B cell (primary cell): ENCODE data around the gene NMT1. TPM values are rescaled to one million over a fixed set of nuclear protein-coding genes. Genes with fewer than 3 reads are reported as not detected.

Source experiments
- ATAC-seq: fragments of 200-7000 bp; cut with Tn5 transposase; one replicate; pipeline ENCODE4 v1.10.0; 2021; ENCODE audit warnings: low read depth, mild to moderate bottlenecking, moderate number of reproducible peaks, moderate library complexity
- CTCF ChIA-PET: fragments of 350-600 bp; sonication (Branson Sonifier 250); formaldehyde crosslinking; loops from one replicate; lab custom pipeline; 2021; ENCODE audit warnings: antibody characterized with exemption, inconsistent platforms; lab: Charles Lee
- POLR2A ChIA-PET: fragments of 350-600 bp; sonication (Branson Sonifier 250); formaldehyde crosslinking; loops from one replicate; lab custom pipeline; 2021; ENCODE audit warnings: antibody characterized with exemption; lab: Charles Lee
- DNase-seq: peaks from one replicate; pipeline ENCODE4 v3.0.0; 2013
- H2AFZ ChIP-seq: 2 replicates; pipeline ENCODE4 v1.6.1; 2012; ENCODE audit warnings: mild to moderate bottlenecking, low read depth, low read length; ENCODE audit not compliant: insufficient read depth, poor library complexity, severe bottlenecking
- H3K27ac ChIP-seq, 2 donors: 1 replicate in 1 of 2; 2 replicates in 1 of 2; pipeline ENCODE4 v1.5.1; 2012 to 2013; ENCODE audit warnings: low read length in 2 of 2, mild to moderate bottlenecking in 2 of 2, moderate library complexity in 1 of 2
- H3K27me3 ChIP-seq, 4 experiments: fragments of 200-600 bp in 1 of 4; sonication (generic) in 1 of 4; replicated peaks in 1 of 4; 1 replicate in 2 of 4; 2 replicates in 2 of 4; pipeline versions ENCODE4 v1.6.1 to v1.7.0; 2013 to 2016; ENCODE audit warnings: low read length in 3 of 4, mild to moderate bottlenecking in 2 of 4, mixed read lengths in 1 of 4, moderate library complexity in 1 of 4; ENCODE audit not compliant: insufficient read depth in 4 of 4, control insufficient read depth in 3 of 4; ENCODE audit errors: control extremely low read depth in 1 of 4
- H3K36me3 ChIP-seq, 2 experiments: replicated peaks in 1 of 2; 1 replicate in 1 of 2; 2 replicates in 1 of 2; pipeline versions ENCODE4 v1.6.1 to v1.7.1; 2013; ENCODE audit warnings: low read length in 1 of 2; ENCODE audit not compliant: insufficient read depth in 2 of 2, control insufficient read depth in 1 of 2; ENCODE audit errors: control extremely low read depth in 1 of 2, extremely low read depth in 1 of 2
- H3K4me1 ChIP-seq, 2 donors: fragments of 200-600 bp in 1 of 2; sonication (generic) in 1 of 2; 1 replicate in 1 of 2; 2 replicates in 1 of 2; pipeline versions ENCODE4 v1.5.1 to v1.6.1; 2013 to 2017; ENCODE audit warnings: low read length in 2 of 2; ENCODE audit not compliant: control insufficient read depth in 2 of 2, insufficient read depth in 2 of 2
- H3K4me2 ChIP-seq: replicated peaks from 2 replicates; pipeline ENCODE3; 2012; ENCODE audit warnings: mild to moderate bottlenecking, low read depth, low read length; ENCODE audit not compliant: poor library complexity, severe bottlenecking
- H3K4me3 ChIP-seq, 5 experiments: fragments of 200-600 bp in 1 of 5; sonication (generic) in 1 of 5; 1 replicate in 3 of 5; 2 replicates in 2 of 5; pipeline versions ENCODE4 v1.5.1 to v1.7.0; 2011 to 2016; ENCODE audit warnings: low read length in 4 of 5, mild to moderate bottlenecking in 4 of 5, low read depth in 2 of 5, control low read depth in 1 of 5, moderate library complexity in 1 of 5; ENCODE audit not compliant: insufficient read depth in 1 of 5; ENCODE audit errors: control extremely low read depth in 1 of 5, extremely low read depth in 1 of 5
- H3K79me2 ChIP-seq: fragments of 200-600 bp; sonication (generic); one replicate; pipeline ENCODE4 v1.6.0; 2016; ENCODE audit warnings: low read length; ENCODE audit not compliant: control insufficient read depth, insufficient read depth
- H3K9ac ChIP-seq: fragments of 200-600 bp; sonication (generic); 2 replicates; pipeline ENCODE4 v1.6.1; 2017; ENCODE audit warnings: mild to moderate bottlenecking, low read length, moderate library complexity
- H3K9me3 ChIP-seq, 3 donors: one replicate each; pipeline versions ENCODE4 v1.6.1 to v1.7.1; 2013; ENCODE audit warnings: low read length in 2 of 3; ENCODE audit not compliant: control insufficient read depth in 2 of 3, insufficient read depth in 1 of 3; ENCODE audit errors: control extremely low read depth in 1 of 3
- H4K20me1 ChIP-seq: 2 replicates; pipeline ENCODE4 v1.6.0; 2012; ENCODE audit warnings: mild to moderate bottlenecking, low read length; ENCODE audit not compliant: insufficient read depth, control insufficient read depth, poor library complexity, severe bottlenecking
- H3K27ac Mint-ChIP-seq: one replicate; pipeline ENCODE4 v1.8.0; 2021; ENCODE audit warnings: mixed read lengths
- H3K27me3 Mint-ChIP-seq: one replicate; pipeline ENCODE4 v1.8.0; 2021; ENCODE audit warnings: mixed read lengths
- H3K4me1 Mint-ChIP-seq: one replicate; pipeline ENCODE4 v1.8.0; 2021; ENCODE audit warnings: mixed read lengths
- H3K4me3 Mint-ChIP-seq: one replicate; pipeline ENCODE4 v1.8.0; 2021; ENCODE audit warnings: mixed read lengths
- H3K9me3 Mint-ChIP-seq: one replicate; pipeline ENCODE4 v1.8.0; 2022; ENCODE audit warnings: mixed read lengths; ENCODE audit not compliant: insufficient read depth
- EZH2 ChIP-seq: IDR thresholded peaks from 2 replicates; pipeline ENCODE4 v1.6.1; 2012; ENCODE audit warnings: borderline replicate concordance, low read depth, mild to moderate bottlenecking, moderate library complexity, low read length; ENCODE audit not compliant: insufficient read depth, poor library complexity, severe bottlenecking
- WGBS: methylation state at CpG from one replicate; pipeline ENCODE4 v1.1.5; 2013; ENCODE audit warnings: missing lambda C conversion rate; ENCODE audit not compliant: insufficient coverage; 5-methylcytosine and 5-hydroxymethylcytosine counted together
- intact Hi-C: fragments of 100-400 bp; cut with micrococcal nuclease; formaldehyde crosslinking; loops from one replicate; pipeline ENCODE4 v1.10.0; 2022
- polyA plus RNA-seq: library from polyadenylated mRNA; depleted of rRNA; stranded (reverse); fragments of >200 nt; gene quantifications from 2 replicates; pipeline ENCODE4 v1.2.3, GENCODE V29; 2012
- total RNA-seq, 2 donors: library from RNA; stranded (reverse); fragments of 120-200 nt in 1 of 2; gene quantifications; 1 replicate in 1 of 2; 2 replicates in 1 of 2; pipeline versions ENCODE4 v1.2.3 to v1.2.4, GENCODE V29; 2013 to 2022
- TF ChIP-seq, protein P1 (sequence below): fragments of 200-600 bp; IDR thresholded peaks from one replicate; pipeline ENCODE4 v1.8.0; 2022; ENCODE audit warnings: antibody characterized with exemption, mild to moderate bottlenecking

NMT1 gene
- total and polyA plus RNA-seq, 2 donors (not counting 1 experiment from before 2014, with no cell fraction given), result 30.1 to 134 TPM

DNA sequence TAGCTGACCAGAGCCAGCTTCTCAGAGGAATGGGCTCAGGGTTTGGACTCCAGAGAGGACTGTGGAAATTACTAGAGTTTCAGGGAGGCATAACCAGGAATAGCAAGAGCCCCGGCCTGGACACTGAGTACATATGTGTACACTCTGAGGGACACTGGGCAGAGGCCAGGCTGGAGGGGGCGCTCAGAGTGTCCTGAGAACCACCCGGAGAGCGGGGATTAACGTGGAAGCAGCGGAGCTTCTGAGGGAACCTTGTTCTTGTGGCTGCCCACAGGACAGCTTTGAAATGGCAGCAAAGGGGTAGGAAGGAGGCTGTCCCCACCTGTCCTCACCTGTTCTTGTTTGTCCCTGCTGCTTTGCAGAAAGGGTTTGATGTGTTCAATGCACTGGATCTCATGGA, 43.4 kb downstream of the NMT1 start:
- Mint-ChIP-seq H3K4me3 (no peak overlapping the region), H3K9me3 (no peaks in the 10 kb centered on the region), H3K27me3 (no peaks in the 10 kb centered on the region), H3K27ac (no peak overlapping the region), H3K4me1 (no peaks in the 10 kb centered on the region)
- 96% methylated on average over 6 of the region's 6 CpGs for WGBS
- no peak overlapping the region for H3K4me2 ChIP-seq
- intact Hi-C loops, result no loop called here
- H3K9ac ChIP-seq, result no peak overlapping the region
- ATAC-seq, result no peak
- no peak for DNase-seq
- no peaks in the 10 kb centered on the region for H3K79me2 ChIP-seq
- ChIA-PET CTCF (interaction anchor here (1.0 kb wide), 1 partner anchor 83 kb away, joined by 3 read pairs; no protein-coding TSS in a partner anchor), POLR2A (no interaction called here)
- no peaks in the 10 kb centered on the region for H3K9me3 ChIP-seq
- no peaks in the 10 kb centered on the region for H3K27me3 ChIP-seq
- no peaks in the 10 kb centered on the region for H4K20me1 ChIP-seq
- no peak overlapping the region for H2AFZ ChIP-seq
- no peaks in the 10 kb centered on the region for H3K4me1 ChIP-seq
- no peak for TF ChIP-seq EZH2
- H3K36me3 ChIP-seq, result peaks cover 3 to 71% of the 10 kb centered on the region in 2 experiments
- H3K27ac ChIP-seq, result no peak overlapping the region
- no peak overlapping the region for H3K4me3 ChIP-seq

DNA sequence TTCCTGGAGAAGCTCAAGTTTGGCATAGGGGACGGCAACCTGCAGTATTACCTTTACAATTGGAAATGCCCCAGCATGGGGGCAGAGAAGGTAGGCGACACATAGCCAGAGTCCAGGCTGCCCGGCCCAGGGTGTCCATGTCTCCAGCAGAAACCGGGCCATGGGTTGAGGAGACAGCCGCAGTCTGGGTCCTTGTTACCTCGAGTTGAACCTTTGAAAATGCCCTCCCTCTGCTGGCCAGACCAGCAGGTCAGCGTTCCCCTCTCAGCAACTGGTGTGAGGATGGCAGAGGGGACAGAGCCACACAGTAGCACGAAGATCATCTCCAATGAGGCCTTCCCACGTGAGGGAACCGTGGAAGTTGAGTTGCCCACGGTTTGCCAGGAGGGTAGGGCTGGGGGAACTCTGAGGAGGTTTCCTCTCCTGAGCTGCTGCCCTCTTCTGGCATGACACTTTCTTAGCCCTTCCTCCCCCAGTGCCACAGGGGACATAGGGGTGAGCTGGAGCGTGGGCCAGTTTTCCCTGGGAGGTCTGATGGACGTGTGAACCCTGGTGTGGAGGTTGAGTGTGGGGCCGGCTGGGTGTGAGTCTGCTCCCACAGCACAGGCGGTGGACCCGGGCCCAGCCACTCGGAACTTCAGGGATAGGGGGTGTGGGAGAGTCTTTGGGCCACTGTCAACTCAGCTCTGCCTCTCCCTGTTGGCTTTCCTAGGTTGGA, 43.9 kb downstream of the NMT1 start:
- Mint-ChIP-seq H3K27me3 (no peaks in the 10 kb centered on the region), H3K9me3 (no peaks in the 10 kb centered on the region), H3K4me3 (no peak overlapping the region), H3K27ac (no peak overlapping the region), H3K4me1 (no peaks in the 10 kb centered on the region)
- no peaks in the 10 kb centered on the region for H4K20me1 ChIP-seq
- H3K36me3 ChIP-seq, result peaks cover 3 to 66% of the 10 kb centered on the region in 2 experiments
- no peak for TF ChIP-seq EZH2
- TF ChIP-seq, protein P1, sequence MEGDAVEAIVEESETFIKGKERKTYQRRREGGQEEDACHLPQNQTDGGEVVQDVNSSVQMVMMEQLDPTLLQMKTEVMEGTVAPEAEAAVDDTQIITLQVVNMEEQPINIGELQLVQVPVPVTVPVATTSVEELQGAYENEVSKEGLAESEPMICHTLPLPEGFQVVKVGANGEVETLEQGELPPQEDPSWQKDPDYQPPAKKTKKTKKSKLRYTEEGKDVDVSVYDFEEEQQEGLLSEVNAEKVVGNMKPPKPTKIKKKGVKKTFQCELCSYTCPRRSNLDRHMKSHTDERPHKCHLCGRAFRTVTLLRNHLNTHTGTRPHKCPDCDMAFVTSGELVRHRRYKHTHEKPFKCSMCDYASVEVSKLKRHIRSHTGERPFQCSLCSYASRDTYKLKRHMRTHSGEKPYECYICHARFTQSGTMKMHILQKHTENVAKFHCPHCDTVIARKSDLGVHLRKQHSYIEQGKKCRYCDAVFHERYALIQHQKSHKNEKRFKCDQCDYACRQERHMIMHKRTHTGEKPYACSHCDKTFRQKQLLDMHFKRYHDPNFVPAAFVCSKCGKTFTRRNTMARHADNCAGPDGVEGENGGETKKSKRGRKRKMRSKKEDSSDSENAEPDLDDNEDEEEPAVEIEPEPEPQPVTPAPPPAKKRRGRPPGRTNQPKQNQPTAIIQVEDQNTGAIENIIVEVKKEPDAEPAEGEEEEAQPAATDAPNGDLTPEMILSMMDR, result no peak
- no peaks in the 10 kb centered on the region for H3K79me2 ChIP-seq
- H3K9me3 ChIP-seq, result no peaks in the 10 kb centered on the region
- H3K4me1 ChIP-seq, result no peaks in the 10 kb centered on the region
- no peak overlapping the region for H3K4me3 ChIP-seq
- H2AFZ ChIP-seq, result no peak overlapping the region
- DNase-seq (no peak), ATAC-seq (no peak)
- H3K27ac ChIP-seq, result no peak overlapping the region
- ChIA-PET POLR2A (no interaction called here), CTCF (no interaction called here)
- intact Hi-C loops, result no loop called here
- WGBS, result 95% methylated on average over 16 of the region's 17 CpGs
- no peak overlapping the region for H3K9ac ChIP-seq
- H3K4me2 ChIP-seq, result no peak overlapping the region
- no peaks in the 10 kb centered on the region for H3K27me3 ChIP-seq
